ENCODE results near the gene TRAF3IP1. TPM values are rescaled to one million over a fixed set of nuclear protein-coding genes. Genes with fewer than 3 reads are reported as not detected.

The TRAF3IP1 gene
- total RNA-seq, 1 donor from 2014 or later, result 19.3 TPM

DNA sequence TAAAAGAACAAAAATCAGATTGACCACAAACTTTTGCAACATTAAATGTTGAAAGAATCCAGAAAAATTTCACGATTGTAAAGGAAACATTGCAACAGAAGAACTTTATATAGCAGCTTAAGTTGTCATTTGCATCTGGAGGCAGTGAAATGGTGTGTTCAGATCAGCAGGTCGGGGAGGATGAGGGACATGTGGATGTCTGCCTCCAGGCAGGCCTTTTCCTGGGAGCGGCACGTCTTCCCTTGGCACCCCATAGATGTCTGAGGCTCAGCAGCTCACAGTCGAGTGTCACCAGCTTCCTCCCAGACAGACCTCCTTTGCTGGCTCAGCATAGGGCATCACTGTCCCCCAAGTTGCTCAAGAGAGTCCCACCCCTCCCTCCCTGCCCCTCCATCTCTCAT lies 62.1 kb downstream of the TRAF3IP1 start:
- H3K9me3 Mint-ChIP-seq, result peaks cover 8% of the 10 kb centered on the region
- peaks cover 24% of the 10 kb centered on the region for H3K4me1 Mint-ChIP-seq
- H3K36me3 Mint-ChIP-seq (ENCODE audit: low read depth), result peaks cover 24% of the 10 kb centered on the region
- DNase-seq (ENCODE audit: low read depth, low spot score), result no peak
- H3K27ac Mint-ChIP-seq (ENCODE audit: unreplicated experiment), result no peak overlapping the region
- H3K4me3 Mint-ChIP-seq, result no peak overlapping the region
- H3K27me3 Mint-ChIP-seq (ENCODE audit: low read depth), result no peaks in the 10 kb centered on the region
- TF ChIP-seq CTCF (conservative IDR thresholded peaks at IDR 0.05), result no peak

DNA sequence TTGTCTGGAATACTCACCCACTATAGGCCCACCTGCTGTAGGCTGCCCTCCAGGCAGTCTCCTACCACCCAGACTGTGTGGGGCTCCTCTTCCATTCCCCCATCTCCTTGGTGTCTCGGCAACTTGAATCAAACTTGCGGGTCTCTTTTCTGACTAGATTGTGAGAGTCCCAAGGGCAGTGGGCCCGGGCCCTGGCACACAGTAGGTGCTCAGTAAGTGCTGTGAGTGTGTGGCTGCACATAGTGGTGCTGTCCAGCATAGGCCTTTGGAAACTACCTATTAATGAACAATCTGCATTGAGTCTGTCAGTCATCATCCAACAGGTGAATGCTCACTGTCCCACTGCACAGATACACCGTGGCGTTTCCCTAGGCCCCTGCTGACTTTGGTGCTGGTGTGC lies 62.8 kb downstream of the TRAF3IP1 start:
- peaks cover 24% of the 10 kb centered on the region for H3K36me3 Mint-ChIP-seq (ENCODE audit: low read depth)
- no peak for TF ChIP-seq CTCF (conservative IDR thresholded peaks at IDR 0.05)
- no peak overlapping the region for H3K4me3 Mint-ChIP-seq
- H3K9me3 Mint-ChIP-seq, result peaks cover 8% of the 10 kb centered on the region
- H3K27ac Mint-ChIP-seq (ENCODE audit: unreplicated experiment), result no peak overlapping the region
- peaks cover 27% of the 10 kb centered on the region for H3K4me1 Mint-ChIP-seq
- H3K27me3 Mint-ChIP-seq (ENCODE audit: low read depth), result no peaks in the 10 kb centered on the region
- no peak for DNase-seq (ENCODE audit: low read depth, low spot score)

GRCh38 chr2:238383743-238384380 lies 63.5 kb downstream of the TRAF3IP1 start:
- Mint-ChIP-seq H3K4me1 (peaks cover 24% of the 10 kb centered on the region), H3K9me3 (peaks cover 8% of the 10 kb centered on the region), H3K36me3 (ENCODE audit: low read depth) (peaks cover 24% of the 10 kb centered on the region), H3K27ac (ENCODE audit: unreplicated experiment) (no peak overlapping the region), H3K4me3 (no peak overlapping the region), H3K27me3 (ENCODE audit: low read depth) (no peaks in the 10 kb centered on the region)
- DNase-seq (ENCODE audit: low read depth, low spot score), result no peak
- no peak for TF ChIP-seq CTCF (conservative IDR thresholded peaks at IDR 0.05)

GRCh38 chr2:238387332-238387731 lies 67.0 kb downstream of the TRAF3IP1 start:
- Mint-ChIP-seq H3K27me3 (ENCODE audit: low read depth) (no peaks in the 10 kb centered on the region), H3K36me3 (ENCODE audit: low read depth) (peaks cover 17% of the 10 kb centered on the region), H3K4me3 (no peak overlapping the region), H3K4me1 (peaks cover 4% of the 10 kb centered on the region), H3K9me3 (peaks cover 8% of the 10 kb centered on the region), H3K27ac (ENCODE audit: unreplicated experiment) (no peak overlapping the region)
- no peak for DNase-seq (ENCODE audit: low read depth, low spot score)
- no peak for TF ChIP-seq CTCF (conservative IDR thresholded peaks at IDR 0.05)

- H3K4me1 Mint-ChIP-seq, result peaks cover 4% of the 10 kb centered on the region
These were observed 68.5 kb downstream of the TRAF3IP1 start for GRCh38 chr2:238388794-238389193.

More at GRCh38 chr2:238388794-238389193, 68.5 kb downstream of the TRAF3IP1 start:
- no peaks in the 10 kb centered on the region for H3K27me3 Mint-ChIP-seq (ENCODE audit: low read depth)
- no peak for DNase-seq (ENCODE audit: low read depth, low spot score)
- H3K9me3 Mint-ChIP-seq, result peaks cover 4% of the 10 kb centered on the region
- no peak overlapping the region for H3K27ac Mint-ChIP-seq (ENCODE audit: unreplicated experiment)
- no peak overlapping the region for H3K4me3 Mint-ChIP-seq
- H3K36me3 Mint-ChIP-seq (ENCODE audit: low read depth), result peaks cover 4% of the 10 kb centered on the region
- no peak for TF ChIP-seq CTCF (conservative IDR thresholded peaks at IDR 0.05)
